MM.1S (cell line): ENCODE results near the gene ZNF581.

ENCODE experiments used
- DNase-seq: peaks from one replicate; pipeline ENCODE4 v3.0.0-alpha.2; 2015
- H2AFZ ChIP-seq: fragments of 300-600 bp; sonication (generic); 2 replicates; pipeline ENCODE4 v1.6.0; 2016; ENCODE audit warnings: antibody characterized with exemption, low read length
- H3F3A ChIP-seq: fragments of 300-600 bp; sonication (generic); 2 replicates; pipeline ENCODE4 v1.6.1; 2016; ENCODE audit warnings: mild to moderate bottlenecking, antibody characterized with exemption, low read length, moderate library complexity, mixed read lengths; ENCODE audit not compliant: insufficient read depth
- H3K27ac ChIP-seq: fragments of 300-600 bp; sonication (generic); 2 replicates; pipeline ENCODE4 v1.5.1; 2016; ENCODE audit warnings: mild to moderate bottlenecking, low read length
- H3K27me3 ChIP-seq: fragments of 300-600 bp; sonication (generic); replicated peaks from 2 replicates; pipeline ENCODE4 v1.6.0; 2016; ENCODE audit warnings: low read length; ENCODE audit not compliant: insufficient read depth
- H3K36me3 ChIP-seq: fragments of 300-600 bp; sonication (generic); replicated peaks from 2 replicates; pipeline ENCODE4 v1.6.1; 2016; ENCODE audit warnings: mild to moderate bottlenecking, low read length, mixed read lengths; ENCODE audit not compliant: insufficient read depth
- H3K4me1 ChIP-seq: fragments of 300-600 bp; sonication (generic); 2 replicates; pipeline ENCODE4 v1.6.1; 2016; ENCODE audit warnings: low read length, mixed read lengths
- H3K4me2 ChIP-seq: fragments of 300-600 bp; sonication (generic); 2 replicates; pipeline ENCODE4 v1.6.0; 2016; ENCODE audit warnings: low read depth, low read length
- H3K4me3 ChIP-seq: fragments of 300-600 bp; sonication (generic); 2 replicates; pipeline ENCODE4 v1.5.1; 2016; ENCODE audit warnings: low read length, mixed read lengths
- H3K79me2 ChIP-seq: fragments of 300-600 bp; sonication (generic); 2 replicates; pipeline ENCODE4 v1.6.1; 2016; ENCODE audit warnings: mixed run types, low read length, mixed read lengths
- H3K9ac ChIP-seq: fragments of 300-600 bp; sonication (generic); 2 replicates; pipeline ENCODE4 v1.6.1; 2016; ENCODE audit warnings: low read length, mixed read lengths
- H3K9me2 ChIP-seq: fragments of 300-600 bp; sonication (generic); replicated peaks from 2 replicates; pipeline ENCODE4 v1.6.1; 2016; ENCODE audit warnings: mild to moderate bottlenecking, low read length, mixed read lengths; ENCODE audit not compliant: insufficient read depth
- H3K9me3 ChIP-seq: fragments of 300-600 bp; sonication (generic); replicated peaks from 2 replicates; pipeline ENCODE4 v1.6.1; 2016; ENCODE audit warnings: mild to moderate bottlenecking, low read length, mixed read lengths; ENCODE audit not compliant: insufficient read depth
- H4K20me1 ChIP-seq: fragments of 300-600 bp; sonication (generic); 2 replicates; pipeline ENCODE4 v1.6.1; 2016; ENCODE audit warnings: mild to moderate bottlenecking, low read length, moderate library complexity, mixed read lengths; ENCODE audit not compliant: insufficient read depth
- CTCF ChIP-seq: fragments of 300-600 bp; sonication (generic); IDR thresholded peaks from 2 replicates; pipeline ENCODE4 v1.5.1; 2016; ENCODE audit warnings: antibody characterized with exemption, low read length, mixed read lengths
- EZH2 ChIP-seq: fragments of 300-600 bp; sonication (generic); optimal IDR thresholded peaks from 2 replicates; pipeline ENCODE3; 2017; ENCODE audit warnings: low read depth, mild to moderate bottlenecking, antibody characterized with exemption, low read length, mixed read lengths
- EZH2phosphoT487 ChIP-seq: fragments of 300-600 bp; sonication (generic); IDR thresholded peaks from 2 replicates; pipeline ENCODE4 v1.6.1; 2018; ENCODE audit warnings: antibody characterized with exemption, low read length

Gene ZNF581

GRCh38 chr19:55606471-55606787, 37.0 kb upstream of the ZNF581 start:
- no peak for TF ChIP-seq EZH2
- no peak for TF ChIP-seq EZH2phosphoT487
- no peak for TF ChIP-seq CTCF
- H4K20me1 ChIP-seq: no peaks in the 10 kb centered on the region
- H3K9me3 ChIP-seq: no peaks in the 10 kb centered on the region
- H3K36me3 ChIP-seq: no peaks in the 10 kb centered on the region
- H3K4me3 ChIP-seq: peak overlapping the region; percentile 67
- H3K27me3 ChIP-seq: no peaks in the 10 kb centered on the region
- 0 out of 2 replicates have a peak overlapping the region, but pooled peaks have one; percentile 1 for H2AFZ ChIP-seq
- H3K27ac ChIP-seq: peak overlapping the region; percentile 65; the same call in 1 of the 2 replicates
- H3K9ac ChIP-seq: peak overlapping the region; percentile 74; the same call in 1 of the 2 replicates
- H3K4me2 ChIP-seq: peak overlapping the region; percentile 51
- H3K4me1 ChIP-seq: peaks cover 11% of the 10 kb centered on the region
- no peak for DNase-seq
- no peaks in the 10 kb centered on the region for H3K9me2 ChIP-seq
- peaks cover 20% of the 10 kb centered on the region for H3F3A ChIP-seq
- H3K79me2 ChIP-seq: peaks cover 39% of the 10 kb centered on the region

- Histone ChIP-seq H3K36me3 (no peaks in the 10 kb centered on the region), H3F3A (peaks cover 16% of the 10 kb centered on the region), H2AFZ (0 out of 2 replicates have a peak overlapping the region, but pooled peaks have one; percentile 1), H3K4me3 (peak overlapping the region; percentile 67), H4K20me1 (no peaks in the 10 kb centered on the region), H3K27ac (no peak overlapping the region), H3K4me1 (peaks cover 11% of the 10 kb centered on the region), H3K27me3 (no peaks in the 10 kb centered on the region), H3K4me2 (peak overlapping the region; percentile 51), H3K9ac (peak overlapping the region; percentile 74; the same call in 1 of the 2 replicates), H3K9me3 (no peaks in the 10 kb centered on the region), H3K79me2 (peaks cover 43% of the 10 kb centered on the region), H3K9me2 (no peaks in the 10 kb centered on the region)
- TF ChIP-seq CTCF (no peak), EZH2 (no peak), EZH2phosphoT487 (no peak)
- no peak for DNase-seq
These were observed 36.6 kb upstream of the ZNF581 start for GRCh38 chr19:55606817-55607216.

- H4K20me1 ChIP-seq: no peaks in the 10 kb centered on the region
- DNase-seq: no peak
- H3K79me2 ChIP-seq: peaks cover 46% of the 10 kb centered on the region
These were observed 34.1 kb upstream of the ZNF581 start for GRCh38 chr19:55609326-55609725.

More at GRCh38 chr19:55609326-55609725, 34.1 kb upstream of the ZNF581 start:
- Histone ChIP-seq H3K4me2 (no peak overlapping the region), H2AFZ (no peak overlapping the region), H3K27me3 (no peaks in the 10 kb centered on the region), H3K4me1 (peaks cover 11% of the 10 kb centered on the region), H3K9me2 (no peaks in the 10 kb centered on the region), H3K4me3 (no peak overlapping the region), H3K9me3 (no peaks in the 10 kb centered on the region), H3K27ac (no peak overlapping the region), H3K36me3 (no peaks in the 10 kb centered on the region), H3F3A (peaks cover 15% of the 10 kb centered on the region), H3K9ac (no peak overlapping the region)
- TF ChIP-seq CTCF: no peak
- no peak for TF ChIP-seq EZH2
- TF ChIP-seq EZH2phosphoT487: no peak
